Measurements from ENCODE around the gene TNFAIP3. TPM values are rescaled to one million over a fixed set of nuclear protein-coding genes. Genes with fewer than 3 reads are reported as not detected.

Gene TNFAIP3
- total and polyA plus RNA-seq, 2 of the 4 experiments (the other 2 are of a cell fraction): 5.0 to 14.2 TPM

GRCh38 chr6:137862419-137863090 is 4.5 kb upstream of the TNFAIP3 start:
- Histone ChIP-seq H2AK9ac (replicated peaks; ENCODE audit: low read depth, low read length, poor library complexity) (no peak overlapping the region), H2AK5ac (ENCODE audit: low read depth, low read length) (no peak overlapping the region), H3K56ac (ENCODE audit: extremely low read depth, insufficient read depth, low read length) (no peak overlapping the region), H3K27ac (ENCODE audit: insufficient read depth, low read length) (no peak overlapping the region), H2BK120ac (ENCODE audit: low read depth, low read length) (no peak overlapping the region), H4K20me1 (ENCODE audit: insufficient read depth, low read length) (no peaks in the 10 kb centered on the region), H3K9me3 (ENCODE audit: control insufficient read depth, insufficient read depth, low read length) (no peaks in the 10 kb centered on the region), H3K9ac (ENCODE audit: low read depth, low read length) (no peak overlapping the region), H4K91ac (ENCODE audit: insufficient read depth, low read depth, low read length) (no peak overlapping the region), H3K18ac (ENCODE audit: low read depth, low read length) (no peak overlapping the region; the same call in 1 of the 2 replicates), H3K4me2 (ENCODE audit: low read depth, low read length) (no peak overlapping the region), H3K14ac (replicated peaks; ENCODE audit: low read depth, low read length) (no peak overlapping the region), H3K9me1 (ENCODE audit: insufficient read depth, low read length) (0 out of 2 replicates have a peak, but pooled peaks cover 5% of the 10 kb centered on the region), H2BK15ac (ENCODE audit: low read depth, low read length) (no peak overlapping the region; the same call in 2 of the 3 replicates), H3K23ac (ENCODE audit: low read depth, low read length) (no peak overlapping the region), H2BK5ac (ENCODE audit: low read depth, low read length, poor library complexity, severe bottlenecking) (no peak overlapping the region), H4K5ac (ENCODE audit: low read depth, low read length) (no peak overlapping the region), H3K36me3 (ENCODE audit: control insufficient read depth, insufficient read depth, low read length) (no peaks in the 10 kb centered on the region), H3K27me3 (ENCODE audit: control insufficient read depth, insufficient read depth, low read length) (no peaks in the 10 kb centered on the region), H3K4me3 (ENCODE audit: insufficient read depth, low read depth, low read length) (no peak overlapping the region), H3K79me1 (ENCODE audit: low read depth in 1 of 2, low read length in 2 of 2) (peaks cover 0 to 1% of the 10 kb centered on the region in 2 experiments; a peak in 2 of 4 replicates), H3K4ac (ENCODE audit: low read depth, low read length) (no peak overlapping the region), H3K4me1 (ENCODE audit: control insufficient read depth, insufficient read depth, low read length) (0 out of 2 replicates have a peak, but pooled peaks cover 3% of the 10 kb centered on the region), H2BK20ac (ENCODE audit: low read depth, low read length) (no peak overlapping the region), H2AFZ (replicated peaks; ENCODE audit: low read length, poor library complexity) (no peak overlapping the region), H4K8ac (ENCODE audit: low read depth in 2 of 2, low read length in 2 of 2) (no peak overlapping the region)
- POLR2A ChIA-PET (ENCODE audit: unreplicated experiment): no interaction called here
- intact Hi-C loops (cut with micrococcal nuclease): no loop called here
- CTCF ChIA-PET: no interaction called here
- in situ Hi-C loops (cut with MboI; ENCODE audit: low sequenced_read_pairs): loop anchor here (10.0 kb wide), 1 partner anchor 242 kb away; the partner anchor contains the start of gene PERP
- DNase-seq (no peak), ATAC-seq (ENCODE audit: low read depth) (no peak)
- no TSS peak for BruUV-seq (replicated peaks)
- dilution Hi-C loops (cut with HindIII; ENCODE audit: low sequenced_read_pairs, unreplicated experiment): no loop called here
- no CpG with 5 or more reads among the region's 5 CpGs for WGBS, 2 experiments (ENCODE audit: extremely low coverage in 2 of 2, insufficient read length in 1 of 2)
- TF ChIP-seq CTCF (conservative IDR thresholded peaks at IDR 0.05; ENCODE audit: low read depth, low read length): no peak
- no peak for TF ChIP-seq RCOR1 (IDR thresholded peaks at IDR 0.05; ENCODE audit: insufficient replicate concordance, low read length)
- no peak for TF ChIP-seq CEBPB (IDR thresholded peaks at IDR 0.05; ENCODE audit: low read depth, low read length)
- no peak for TF ChIP-seq USF2 (IDR thresholded peaks at IDR 0.05; ENCODE audit: low read depth, low read length)
- TF ChIP-seq MXI1 (IDR thresholded peaks at IDR 0.05; ENCODE audit: borderline replicate concordance, low read depth, low read length): no peak
- no peak for TF ChIP-seq RAD21 (IDR thresholded peaks at IDR 0.05; ENCODE audit: low read length)
- no peak for TF ChIP-seq FOS (IDR thresholded peaks at IDR 0.05; ENCODE audit: low read depth, low read length)
- TF ChIP-seq MAZ (IDR thresholded peaks at IDR 0.05; ENCODE audit: borderline replicate concordance, low read depth, low read length): no peak
- TF ChIP-seq ELK1 (IDR thresholded peaks at IDR 0.05; ENCODE audit: borderline replicate concordance, low read depth, low read length): no peak
- no peak for TF ChIP-seq SMC3 (IDR thresholded peaks at IDR 0.05; ENCODE audit: low read depth, low read length)
- TF ChIP-seq NFE2L2 (IDR thresholded peaks at IDR 0.05; ENCODE audit: low read depth, low read length): no peak
- TF ChIP-seq POLR2A (IDR thresholded peaks at IDR 0.05; ENCODE audit: low read depth, low read length): no peak
- no peak for TF ChIP-seq CHD1 (IDR thresholded peaks at IDR 0.05; ENCODE audit: low read depth, low read length)
- no peak for TF ChIP-seq MAFK (IDR thresholded peaks at IDR 0.05; ENCODE audit: low read depth, low read length)
